Glomerular visceral epithelial cell (primary cell): ENCODE data around the gene CHD2.
"Not testable (repeated sequence)": the region's sequence is repeated elsewhere in the genome, so short reads cannot be mapped to it uniquely, and the experiment has no call there.

Experiments used
- DNase-seq: peaks from one replicate; pipeline ENCODE4 v3.0.0-alpha.2; 2016; ENCODE audit errors: extremely low spot score

Gene CHD2

DNA sequence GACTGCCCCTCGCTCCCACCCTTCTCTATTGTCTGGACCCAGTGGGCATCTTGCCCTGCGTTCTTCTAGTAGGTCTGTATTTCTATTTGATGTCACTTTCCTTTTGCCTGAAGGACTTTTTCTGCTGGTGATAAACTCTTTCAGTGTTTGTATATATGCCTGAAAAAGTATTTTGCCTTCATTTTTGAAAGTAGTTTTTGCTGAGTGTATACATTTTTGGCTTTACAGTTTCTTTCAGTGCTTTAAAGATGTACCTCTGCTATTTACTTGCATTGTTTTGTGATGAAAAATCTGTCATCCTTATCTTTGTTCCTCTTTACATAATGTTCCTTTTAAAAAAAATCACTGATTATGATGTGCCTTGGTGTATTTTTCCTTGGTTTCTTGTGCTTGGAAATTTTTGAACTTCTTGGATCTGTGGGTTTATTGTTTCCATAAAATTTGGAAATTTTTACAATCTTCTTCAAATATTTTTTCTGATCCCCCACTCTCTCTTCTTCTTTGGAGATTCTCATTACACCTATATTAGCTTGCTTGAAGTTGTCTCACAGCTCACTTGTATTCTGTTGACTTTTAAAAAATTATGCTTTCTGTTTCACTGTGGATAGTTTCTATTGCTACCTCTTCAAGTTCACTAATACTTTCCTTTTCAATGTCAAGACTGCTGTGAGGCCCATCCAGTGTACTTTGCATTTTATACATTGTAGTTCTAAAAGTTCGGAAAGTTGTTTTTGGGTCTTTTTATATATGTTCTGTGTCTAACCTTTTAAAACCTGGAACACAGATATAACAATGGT lies 121.0 kb downstream of the CHD2 start:
- no peak for DNase-seq

DNA sequence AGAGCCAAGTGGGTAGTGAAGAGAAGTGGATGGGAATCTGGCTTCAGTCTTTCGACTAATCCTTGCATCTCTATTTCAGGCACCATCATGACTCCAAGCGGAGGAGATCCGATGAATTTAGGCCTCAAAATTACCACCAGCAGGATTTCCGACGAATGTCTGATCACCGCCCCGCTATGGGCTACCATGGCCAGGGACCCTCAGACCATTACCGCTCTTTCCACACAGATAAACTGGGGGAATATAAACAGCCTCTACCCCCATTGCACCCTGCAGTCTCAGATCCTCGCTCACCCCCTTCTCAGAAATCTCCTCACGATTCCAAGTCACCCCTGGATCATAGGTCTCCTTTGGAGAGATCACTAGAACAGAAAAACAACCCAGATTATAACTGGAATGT lies 124.2 kb downstream of the CHD2 start:
- DNase-seq = no peak

DNA sequence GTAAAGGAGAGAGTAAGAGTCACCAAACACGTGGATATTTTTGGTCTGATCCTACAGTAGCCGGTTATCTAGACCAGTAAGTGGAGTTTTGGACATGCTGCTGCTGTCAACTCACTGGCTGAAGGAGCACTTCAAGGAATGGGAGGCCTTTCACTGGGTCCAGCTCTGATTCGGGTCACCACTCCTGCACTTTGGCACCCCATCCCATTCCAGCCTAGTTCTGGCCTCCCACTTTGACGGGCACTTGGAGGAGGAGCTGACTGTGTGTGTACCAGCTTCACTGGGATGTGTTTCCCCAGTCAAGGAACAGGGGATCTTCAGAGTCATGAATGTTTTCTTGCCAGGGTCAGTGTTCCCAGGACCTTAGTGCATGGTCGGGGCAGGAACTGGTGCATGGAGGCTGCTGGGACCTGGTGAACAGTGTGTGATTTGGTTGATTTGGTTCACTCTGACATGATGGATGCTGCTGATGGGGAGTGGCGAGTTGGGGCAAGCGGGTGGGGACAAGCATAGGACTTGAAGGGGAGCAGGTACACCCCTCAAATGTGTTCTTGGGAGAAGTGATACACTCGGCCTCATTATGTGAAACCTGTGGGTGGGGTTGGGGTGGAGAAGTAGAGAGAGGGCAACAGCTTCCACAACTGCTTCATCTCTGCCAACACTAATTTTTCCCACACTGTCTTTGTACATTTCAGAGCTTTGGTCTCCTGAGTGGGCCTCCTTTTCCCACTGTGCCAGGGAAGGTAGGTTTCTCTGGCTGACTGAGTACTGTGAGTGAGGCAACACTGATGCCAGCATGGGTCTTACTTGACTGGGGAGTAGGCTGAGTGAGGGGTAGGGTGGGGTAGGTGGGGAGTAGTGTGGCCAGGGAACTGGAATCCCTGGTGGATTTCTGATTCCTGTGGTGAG lies 124.8 kb downstream of the CHD2 start:
- DNase-seq = no peak

DNA sequence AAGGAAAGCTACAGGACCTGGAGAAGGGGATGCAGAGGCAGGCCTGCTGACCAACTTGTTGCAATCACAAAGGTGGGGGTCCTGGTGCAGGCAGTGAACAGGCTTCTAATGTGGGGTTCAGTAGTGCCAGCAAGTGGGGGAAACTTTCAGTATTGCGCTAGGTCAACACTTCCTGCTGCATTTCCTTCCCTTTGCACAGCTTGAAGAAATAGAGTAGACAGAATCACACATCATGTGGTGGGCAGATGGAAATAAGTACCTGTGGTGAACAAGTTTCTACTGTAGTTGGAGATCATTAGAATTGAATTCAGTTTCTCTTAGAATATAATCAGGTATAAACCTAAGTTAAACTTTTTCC lies 125.5 kb downstream of the CHD2 start:
- no peak for DNase-seq

DNA sequence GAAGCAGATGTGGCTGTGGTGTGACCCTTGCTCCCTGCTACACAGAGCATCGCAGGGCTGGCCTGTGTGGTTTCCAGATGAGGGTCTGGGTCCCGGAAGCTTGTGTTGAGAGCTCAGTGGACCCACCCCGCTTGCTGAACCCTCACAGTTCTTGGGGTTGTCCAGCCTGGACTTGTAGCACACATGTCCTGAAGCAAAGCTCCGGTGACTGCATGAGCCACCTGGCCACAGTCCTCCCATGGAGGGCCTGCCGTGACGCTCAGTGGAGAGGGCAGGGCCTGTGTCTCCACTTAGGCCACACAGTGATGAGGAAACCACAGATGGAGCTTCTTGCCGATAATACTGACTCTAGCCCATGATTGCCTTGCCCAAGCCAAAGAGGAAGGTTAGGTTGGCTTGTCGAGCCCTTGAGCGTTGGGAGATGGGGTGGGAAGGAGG lies 126.3 kb downstream of the CHD2 start:
- no peak for DNase-seq

DNA sequence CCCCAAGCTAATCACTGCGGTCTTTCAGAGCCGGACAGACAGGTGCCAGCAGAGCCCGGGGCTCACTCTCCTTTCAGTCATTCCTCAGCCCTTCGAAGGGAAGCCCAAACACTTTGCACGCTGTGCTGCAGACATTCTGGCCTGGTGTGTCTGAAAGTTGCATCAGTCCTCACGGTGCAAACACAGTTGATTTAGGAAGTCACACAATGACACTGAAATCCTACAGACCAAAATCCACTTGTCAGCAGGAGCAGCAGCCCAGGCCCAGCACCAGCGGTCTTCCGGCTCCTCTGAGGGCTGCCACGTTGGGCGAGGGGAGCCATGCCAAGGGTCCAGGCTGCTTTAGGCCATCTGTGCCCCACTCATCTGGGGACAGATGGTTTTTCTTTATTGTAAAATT lies 127.3 kb downstream of the CHD2 start:
- no peak for DNase-seq

DNA sequence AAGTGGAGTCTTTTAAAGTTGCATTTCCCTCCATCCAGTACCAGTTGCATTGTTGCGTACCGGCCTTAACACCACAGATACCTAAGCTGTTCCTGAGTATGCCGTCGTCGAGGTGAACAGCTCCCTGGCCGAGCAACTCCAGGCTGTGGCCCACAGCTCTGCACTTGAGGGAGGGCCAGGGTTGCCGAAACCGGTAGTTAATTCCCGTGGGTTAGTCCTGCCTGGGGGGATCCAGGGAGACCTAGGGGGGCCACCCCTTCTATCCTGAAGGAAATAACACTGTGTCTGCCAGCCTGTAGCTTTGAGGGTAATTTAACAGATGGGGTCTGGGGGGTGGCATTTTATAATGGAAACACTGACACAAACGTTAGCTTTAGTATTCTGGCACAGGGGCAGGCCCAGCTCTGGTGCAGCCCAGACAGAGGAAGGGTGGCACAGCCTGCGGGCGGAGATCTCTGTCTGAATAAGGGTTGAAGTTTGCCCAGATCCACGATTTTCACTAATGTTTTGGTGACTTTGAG lies 128.0 kb downstream of the CHD2 start:
- DNase-seq = no peak

DNA sequence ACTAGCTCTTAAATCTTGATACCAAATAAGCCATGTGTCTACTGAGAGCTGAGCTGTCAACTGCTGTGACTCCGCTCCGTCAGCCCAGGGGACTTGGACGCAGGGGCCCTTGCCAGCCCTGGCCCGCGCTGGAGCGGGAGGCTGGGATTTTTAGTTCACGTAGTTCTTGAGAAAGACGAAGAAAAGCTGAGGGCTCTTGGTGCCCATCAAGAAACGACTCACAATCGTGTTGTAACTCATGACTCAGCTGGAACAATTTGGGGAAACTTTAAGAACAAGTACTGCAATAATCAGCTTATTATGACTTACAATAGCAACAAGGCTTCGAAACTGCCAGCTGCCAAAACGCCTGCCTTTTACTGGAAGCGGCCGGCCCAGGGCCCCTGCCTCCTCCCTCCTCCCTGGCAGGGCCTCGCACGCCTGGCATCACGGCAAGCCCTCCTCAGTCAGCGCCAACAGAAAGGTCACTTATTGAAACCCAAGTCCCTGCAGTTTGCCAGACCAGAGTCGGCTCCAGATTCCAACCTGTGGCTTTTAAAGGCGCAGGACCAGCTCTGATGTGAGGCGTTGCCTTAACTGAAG lies 128.6 kb downstream of the CHD2 start:
- DNase-seq = peak; percentile 25

DNA sequence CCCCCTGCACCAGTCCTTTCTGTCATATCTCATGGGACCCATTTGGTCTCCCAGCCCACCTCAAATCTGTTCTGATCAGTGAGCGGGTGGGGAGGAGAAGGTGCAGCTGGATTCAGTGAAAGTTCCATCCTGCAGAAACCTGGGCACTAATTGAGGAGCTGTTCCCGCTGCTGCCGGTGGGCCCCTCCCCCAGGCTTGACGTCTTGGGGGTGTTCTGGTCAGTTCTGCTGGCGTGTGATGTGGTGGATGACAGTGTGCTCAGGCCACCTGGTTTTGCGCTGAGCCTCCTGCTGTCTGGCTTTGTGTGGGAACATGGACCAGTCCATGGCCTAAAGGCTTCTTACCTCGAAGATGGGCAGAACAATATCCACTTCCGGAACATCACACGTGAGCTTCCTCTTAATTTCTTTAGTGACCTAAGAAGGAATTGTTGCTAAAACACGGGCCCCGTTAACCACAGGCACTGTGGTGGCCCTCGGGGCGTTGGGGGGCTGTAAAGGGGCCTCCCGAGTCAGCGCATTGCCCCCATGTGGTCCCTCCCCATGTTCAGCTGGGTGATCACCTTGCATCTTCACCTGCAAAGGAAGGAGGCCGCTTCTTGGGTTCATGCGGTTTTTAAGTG lies 129.2 kb downstream of the CHD2 start:
- peak; percentile 9 for DNase-seq

DNA sequence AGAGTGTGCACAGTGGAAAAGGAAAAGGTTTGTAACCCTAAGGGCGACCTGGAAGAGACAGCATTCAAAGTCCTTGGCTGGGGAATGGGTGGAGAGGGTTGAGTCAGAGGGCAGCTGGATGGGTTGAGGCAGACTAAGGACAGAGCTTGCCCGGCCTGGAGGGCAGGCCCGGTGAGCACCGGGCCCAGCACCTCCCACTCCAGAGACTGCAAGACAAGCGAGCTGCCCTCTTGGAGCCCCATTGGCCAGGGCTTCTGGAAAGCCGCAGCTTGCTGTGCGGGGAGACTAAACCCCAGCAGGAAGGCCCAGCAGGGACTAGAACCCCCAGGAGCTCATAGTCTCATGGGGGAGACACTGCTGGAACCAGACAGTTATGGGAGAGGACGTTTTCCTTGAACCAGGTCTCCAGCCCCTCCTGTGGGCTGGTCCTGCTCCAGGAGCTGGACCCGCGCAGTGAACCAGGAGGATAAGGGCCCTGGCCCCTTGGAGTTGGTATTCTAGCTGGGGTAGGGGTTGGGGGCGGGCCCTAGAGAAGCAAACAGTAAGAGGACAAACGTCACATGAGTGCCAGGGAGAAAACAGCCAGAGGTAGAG lies 129.8 kb downstream of the CHD2 start:
- peak; percentile 41 for DNase-seq

DNA sequence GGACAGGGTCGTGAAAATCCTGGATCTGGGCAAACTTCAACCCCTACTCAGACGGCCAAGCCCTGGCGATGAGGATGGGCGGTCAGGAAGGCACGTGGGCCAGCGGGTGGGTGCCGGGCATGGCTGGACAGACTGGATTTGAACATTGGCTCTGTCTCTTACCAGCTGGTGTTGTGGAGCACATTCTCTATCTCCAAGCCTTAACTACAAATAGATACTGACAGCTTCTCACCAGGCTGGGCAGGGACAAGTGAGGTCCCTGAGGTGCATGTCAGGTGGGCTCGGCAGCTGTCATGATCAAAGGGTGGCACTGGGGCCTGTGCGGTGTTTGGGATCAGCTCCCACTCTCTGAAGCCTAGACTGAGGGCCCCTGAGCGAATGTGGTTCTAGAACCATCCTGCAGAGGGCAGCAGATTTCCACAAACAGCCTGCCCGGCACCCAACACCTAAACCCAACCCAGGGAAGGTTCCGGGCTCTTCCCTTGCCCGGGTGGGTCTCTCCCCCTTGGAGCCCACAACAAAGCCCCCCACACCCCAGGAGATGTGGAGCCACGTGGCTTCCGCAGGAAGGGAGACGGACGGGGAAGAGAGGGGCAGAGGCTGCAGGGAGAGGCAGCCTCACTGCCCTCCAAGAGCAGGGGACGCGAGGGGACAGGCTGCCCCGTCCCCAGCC lies 130.4 kb downstream of the CHD2 start:
- DNase-seq = peak; percentile 71

DNA sequence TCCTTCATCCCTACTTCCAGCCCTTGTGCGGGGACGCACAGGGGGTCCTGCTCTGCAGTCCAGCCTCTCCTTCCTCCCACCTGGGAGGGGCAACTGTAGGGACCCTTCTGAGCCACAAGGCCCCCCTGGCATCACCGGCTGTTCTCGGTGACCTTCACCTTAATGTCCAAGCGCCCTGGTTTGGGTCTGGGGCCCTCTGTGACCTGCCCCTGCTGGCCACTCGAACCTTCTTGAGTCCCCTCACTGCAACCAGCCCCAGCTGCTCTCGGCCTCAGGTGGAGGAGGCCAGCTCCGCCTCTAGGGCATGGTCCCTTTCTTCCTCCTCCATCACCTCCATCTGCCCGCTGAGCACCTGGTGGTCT lies 131.0 kb downstream of the CHD2 start:
- DNase-seq = no peak

DNA sequence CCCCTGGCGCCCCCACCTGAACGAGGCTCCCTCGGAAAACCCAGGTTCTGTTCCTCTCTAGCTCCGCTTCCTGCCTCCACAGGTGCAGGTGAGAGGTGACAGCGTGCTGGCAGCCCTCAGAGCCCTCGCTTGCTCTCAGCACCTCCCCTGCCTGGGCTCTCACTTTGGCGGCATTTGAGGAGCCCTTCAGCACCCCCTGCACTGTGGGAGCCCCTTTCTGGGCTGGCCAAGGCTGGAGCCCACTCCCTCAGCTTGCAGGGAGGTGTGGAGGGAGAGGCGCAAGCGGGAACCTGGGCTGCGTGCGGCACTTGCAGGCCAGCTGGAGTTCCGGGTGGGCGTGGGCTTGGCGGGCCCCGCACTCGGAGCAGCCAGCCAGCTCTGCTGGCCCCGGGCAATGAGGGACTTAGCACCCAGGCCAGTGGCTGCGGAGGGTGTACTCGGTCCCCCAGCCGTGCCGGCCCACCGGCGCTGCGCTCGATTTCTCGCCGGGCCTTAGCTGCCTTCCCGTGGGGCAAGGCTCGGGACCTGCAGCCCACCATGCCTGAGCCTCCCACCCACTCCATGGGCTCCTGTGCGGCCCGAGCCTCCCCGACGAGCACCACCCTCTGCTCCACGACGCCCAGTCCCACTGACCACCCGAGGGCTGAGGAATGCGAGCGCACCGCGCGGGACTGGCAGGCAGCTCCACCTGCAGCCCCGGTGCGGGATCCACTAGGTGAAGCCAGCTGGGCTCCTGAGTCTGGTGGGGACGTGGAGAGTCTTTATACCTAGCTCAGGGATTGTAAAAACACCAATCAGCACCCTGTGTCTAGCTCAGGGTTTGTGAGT lies 131.6 kb downstream of the CHD2 start:
- DNase-seq = not testable (repeated sequence)

DNA sequence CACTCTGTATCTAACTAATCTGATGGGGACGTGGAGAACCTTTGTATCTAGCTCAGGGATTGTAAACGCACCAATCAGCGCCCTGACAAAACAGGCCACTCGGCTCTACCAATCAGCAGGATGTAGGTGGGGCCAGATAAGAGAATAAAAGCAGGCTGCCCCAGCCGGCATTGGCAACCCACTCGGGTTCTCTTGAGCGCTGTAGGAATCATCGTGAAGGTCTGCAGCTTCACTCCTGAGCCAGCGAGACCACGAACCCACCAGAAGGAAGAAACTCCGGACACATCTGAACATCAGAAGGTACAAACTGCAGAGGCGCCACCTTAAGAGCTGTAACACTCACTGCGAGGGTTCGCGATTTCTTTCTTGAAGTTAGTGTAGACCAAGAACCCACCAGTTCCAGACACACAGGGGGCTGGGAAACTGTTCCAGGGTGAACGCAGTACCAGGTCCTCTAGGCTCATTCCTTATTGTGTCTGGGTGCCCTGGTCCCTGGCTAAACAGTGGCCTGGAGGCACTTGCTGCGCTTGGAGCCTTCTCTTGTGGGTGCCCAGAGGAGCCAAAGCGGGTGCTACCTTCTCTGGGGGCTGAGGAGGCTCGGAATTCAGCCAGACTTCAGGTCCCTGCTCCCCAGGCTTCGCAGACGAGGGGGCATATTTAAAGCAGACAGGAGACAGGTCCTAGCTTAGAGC lies 132.5 kb downstream of the CHD2 start:
- DNase-seq = not testable (repeated sequence)

DNA sequence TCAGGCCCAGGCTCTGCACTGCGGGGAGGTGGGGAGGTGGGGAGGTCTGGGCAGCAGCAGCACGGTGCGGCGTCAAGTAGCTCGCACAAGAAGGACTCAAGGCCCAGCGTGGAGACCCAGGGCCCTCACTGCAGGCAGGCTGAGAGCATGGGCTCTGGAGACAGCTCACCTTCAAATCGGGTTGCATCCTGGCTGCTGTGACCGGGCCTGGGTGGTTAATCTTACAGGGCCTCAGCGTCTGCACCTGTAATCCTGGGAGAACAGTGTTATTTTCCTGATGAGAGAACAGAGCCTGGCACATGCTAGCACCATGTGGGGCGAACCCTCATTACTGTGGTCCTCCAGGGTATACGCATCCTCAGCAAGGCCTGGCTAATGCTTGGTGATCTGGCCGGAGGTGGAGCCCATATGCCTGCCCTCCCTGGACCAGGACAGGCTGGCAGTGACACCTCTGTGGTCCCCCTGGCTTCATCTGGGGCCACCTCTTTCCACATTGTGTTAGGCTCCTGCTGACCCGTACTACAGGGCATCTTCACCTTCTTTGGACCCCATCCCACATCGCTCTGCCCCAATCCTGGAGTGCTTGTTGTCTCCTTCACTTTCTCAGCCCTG lies 133.4 kb downstream of the CHD2 start:
- no peak for DNase-seq

DNA sequence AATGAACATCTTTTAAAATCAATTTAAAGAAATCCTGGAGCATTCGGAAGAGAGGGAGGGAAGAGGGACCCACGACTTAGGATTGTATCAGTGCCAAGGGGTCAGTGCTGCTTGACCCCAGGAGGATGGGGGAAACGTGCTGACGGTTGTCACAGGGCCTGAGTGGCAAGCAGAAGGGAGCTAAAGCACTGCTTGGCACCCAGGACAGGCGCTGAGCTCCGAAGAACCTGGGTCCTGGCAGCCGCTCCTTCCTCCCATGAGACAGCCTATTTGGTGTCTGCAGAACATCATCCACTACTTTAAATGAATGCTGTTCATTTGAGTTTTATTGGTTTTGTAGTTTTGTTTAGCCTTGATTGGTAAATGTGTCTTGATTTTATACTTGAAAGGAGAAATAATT lies 134.4 kb downstream of the CHD2 start:
- DNase-seq = no peak

DNA sequence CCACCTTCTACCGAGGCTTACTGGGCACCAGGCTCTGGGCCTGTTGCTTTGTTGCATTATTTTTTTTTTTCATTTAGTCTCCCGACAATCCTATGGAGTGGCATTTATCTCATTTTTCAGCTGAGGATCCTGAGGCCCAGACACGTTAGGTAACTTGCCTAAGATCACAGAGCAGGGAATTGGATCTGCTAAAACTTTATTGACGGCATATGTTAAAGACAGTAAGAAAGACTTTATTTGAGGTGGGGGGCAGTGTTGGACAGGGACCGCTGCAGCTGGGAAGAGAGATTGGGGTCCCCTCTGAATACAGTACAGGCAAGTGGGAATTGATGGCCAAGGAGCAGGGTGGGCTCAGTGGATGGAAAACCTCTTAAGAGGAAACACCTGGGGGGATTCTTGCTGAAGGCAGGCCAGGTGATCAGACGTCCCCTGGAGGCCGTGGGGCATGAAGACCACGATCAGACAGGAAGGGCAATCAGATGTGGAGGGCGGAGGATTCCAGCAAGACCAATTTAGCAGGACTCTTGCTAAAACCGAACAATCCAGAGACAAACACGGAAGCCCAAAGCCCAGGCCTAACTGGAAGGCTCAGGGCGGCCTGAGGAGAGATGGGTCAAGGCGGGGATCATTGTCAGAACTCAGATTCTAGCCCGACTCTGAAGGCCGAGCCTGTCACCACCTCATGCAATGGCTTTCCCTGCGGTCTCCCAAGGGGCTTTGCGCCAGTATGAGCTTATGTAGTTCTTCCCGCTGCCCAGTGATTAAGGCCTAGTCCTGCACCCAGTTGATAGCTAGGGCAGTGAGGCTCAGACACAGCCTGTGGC lies 135.2 kb downstream of the CHD2 start:
- DNase-seq = no peak
